Putamen (tissue), 1 donor: ENCODE data around the gene MRPL58.

ENCODE experiments used
- DNase-seq: peaks from one replicate; pipeline ENCODE4 v3.0.0-alpha.2; 2016; ENCODE audit warnings: low spot score

Gene MRPL58

GRCh38 chr17:75046407-75047289 lies 34.2 kb downstream of the MRPL58 start, which contains the start of the genes ATP5PD and KCTD2:
TSS of gene ATP5PD (minus strand) at chr17:75046969. CDS start at chr17:75042650, 4,319 bp downstream.
TSS of gene KCTD2 (plus strand) at chr17:75047225. CDS start at chr17:75047251, 26 bp downstream.
- peak; percentile 97 for DNase-seq

GRCh38 chr17:75047398-75048098 lies 35.1 kb downstream of the MRPL58 start:
- DNase-seq: no peak

GRCh38 chr17:75048249-75048878 lies 35.9 kb downstream of the MRPL58 start:
- peak; percentile 47 for DNase-seq

GRCh38 chr17:75049057-75049456 lies 36.6 kb downstream of the MRPL58 start:
- DNase-seq: no peak

GRCh38 chr17:75049706-75050105 lies 37.2 kb downstream of the MRPL58 start:
- no peak for DNase-seq

- no peak for DNase-seq
Observed at GRCh38 chr17:75051941-75052340, 39.5 kb downstream of the MRPL58 start.

- DNase-seq: peak; percentile 77
Observed at GRCh38 chr17:75059369-75060345, 47.2 kb downstream of the MRPL58 start.

- no peak for DNase-seq
Observed at GRCh38 chr17:75060434-75061054, 48.1 kb downstream of the MRPL58 start.

- no peak for DNase-seq
Observed at GRCh38 chr17:75061055-75061438, 48.6 kb downstream of the MRPL58 start.

- DNase-seq: no peak
Observed at GRCh38 chr17:75061618-75062017, 49.1 kb downstream of the MRPL58 start.

GRCh38 chr17:75063201-75063600 lies 50.7 kb downstream of the MRPL58 start:
- DNase-seq: no peak

GRCh38 chr17:75063626-75064025 lies 51.2 kb downstream of the MRPL58 start:
- DNase-seq: no peak

GRCh38 chr17:75064040-75064439 lies 51.6 kb downstream of the MRPL58 start:
- no peak for DNase-seq

- DNase-seq: no peak
Observed at GRCh38 chr17:75064460-75064859, 52.0 kb downstream of the MRPL58 start.

- DNase-seq: no peak
Observed at GRCh38 chr17:75064867-75065561, 52.5 kb downstream of the MRPL58 start.

GRCh38 chr17:75065562-75066151 lies 53.2 kb downstream of the MRPL58 start:
- DNase-seq: no peak

- DNase-seq: no peak
Observed at GRCh38 chr17:75067856-75068255, 55.4 kb downstream of the MRPL58 start.

- no peak for DNase-seq
Observed at GRCh38 chr17:75068750-75069149, 56.3 kb downstream of the MRPL58 start.

GRCh38 chr17:75069783-75070182 lies 57.3 kb downstream of the MRPL58 start:
- DNase-seq: no peak
